Effector CD8-positive, alpha-beta T cell (primary cell): ENCODE measurements around the gene HEPACAM2.

Experiments
- DNase-seq: peaks from one replicate; lab custom pipeline; 2025; lab: John Stamatoyannopoulos, UW

The HEPACAM2 gene

GRCh38 chr7:93202594-93203250, 23.5 kb downstream of the HEPACAM2 start:
- DNase-seq = no peak

- no peak for DNase-seq
Measured at GRCh38 chr7:93198472-93198871, 27.8 kb downstream of the HEPACAM2 start.

GRCh38 chr7:93196336-93196735, 29.9 kb downstream of the HEPACAM2 start:
- DNase-seq = no peak

GRCh38 chr7:93194386-93194785, 31.9 kb downstream of the HEPACAM2 start:
- DNase-seq = no peak

GRCh38 chr7:93188870-93189634, 37.2 kb downstream of the HEPACAM2 start:
- no peak for DNase-seq

GRCh38 chr7:93185303-93186027, 40.8 kb downstream of the HEPACAM2 start:
- no peak for DNase-seq

- no peak for DNase-seq
Measured at GRCh38 chr7:93179173-93179572, 47.1 kb downstream of the HEPACAM2 start.

GRCh38 chr7:93178213-93178612, 48.1 kb downstream of the HEPACAM2 start:
- DNase-seq = no peak

GRCh38 chr7:93176992-93177580, 49.2 kb downstream of the HEPACAM2 start:
- no peak for DNase-seq

- no peak for DNase-seq
Measured at GRCh38 chr7:93175219-93175618, 51.0 kb downstream of the HEPACAM2 start.

- DNase-seq = no peak
Measured at GRCh38 chr7:93172683-93173082, 53.6 kb downstream of the HEPACAM2 start.

- no peak for DNase-seq
Measured at GRCh38 chr7:93171606-93172226, 54.6 kb downstream of the HEPACAM2 start.

GRCh38 chr7:93165447-93165846, 60.8 kb downstream of the HEPACAM2 start:
- no peak for DNase-seq

GRCh38 chr7:93164766-93165165, 61.5 kb downstream of the HEPACAM2 start:
- no peak for DNase-seq

- no peak for DNase-seq
Measured at GRCh38 chr7:93161181-93161762, 65.0 kb downstream of the HEPACAM2 start.

GRCh38 chr7:93160410-93160809, 65.9 kb downstream of the HEPACAM2 start:
- no peak for DNase-seq

- no peak for DNase-seq
Measured at GRCh38 chr7:93159490-93159889, 66.8 kb downstream of the HEPACAM2 start.

GRCh38 chr7:93156884-93157283, 69.4 kb downstream of the HEPACAM2 start:
- DNase-seq = no peak

GRCh38 chr7:93150200-93150835, 76.0 kb downstream of the HEPACAM2 start:
- no peak for DNase-seq

GRCh38 chr7:93148727-93149126, 77.5 kb downstream of the HEPACAM2 start:
- DNase-seq = no peak

- no peak for DNase-seq
Measured at GRCh38 chr7:93148144-93148543, 78.1 kb downstream of the HEPACAM2 start, which contains the start of gene SAMD9L. TSS of gene SAMD9L (minus strand) at chr7:93148385. CDS start at chr7:93135971, 12,414 bp downstream.
